Coronary artery (tissue), 2 donors: Measurements from ENCODE around the gene MTA3.

Experiments used
- DNase-seq: peaks from one replicate; pipeline ENCODE4 v3.0.0-alpha.2; 2017; ENCODE audit warnings: low spot score
- H3K27ac ChIP-seq, 2 donors: fragments of 200-600 bp; sonication (generic); one replicate each; pipeline ENCODE4 v1.5.1; 2016 to 2019
- H3K4me3 ChIP-seq: fragments of 200-600 bp; sonication (generic); 2 replicates; pipeline ENCODE4 v1.5.1; 2016; ENCODE audit warnings: mild to moderate bottlenecking, moderate library complexity
- CTCF ChIP-seq: fragments of 200-600 bp; sonication (generic); IDR thresholded peaks from one replicate; pipeline ENCODE4 v1.5.1; 2019; ENCODE audit warnings: antibody characterized with exemption

The MTA3 gene

GRCh38 chr2:42761554-42761953, 193.1 kb downstream of the MTA3 start:
- no peak for DNase-seq
- Histone ChIP-seq H3K27ac (no peak overlapping the region), H3K4me3 (no peak overlapping the region)
- no peak for TF ChIP-seq CTCF

- no peak for TF ChIP-seq CTCF
- DNase-seq, result no peak
- Histone ChIP-seq H3K27ac (no peak overlapping the region), H3K4me3 (no peak overlapping the region)
Measured at GRCh38 chr2:42762155-42762554, 193.7 kb downstream of the MTA3 start.

GRCh38 chr2:42762823-42763804, 194.7 kb downstream of the MTA3 start:
- no peak overlapping the region for H3K4me3 ChIP-seq
- DNase-seq, result no peak
- TF ChIP-seq CTCF, result no peak
- H3K27ac ChIP-seq, result no peak overlapping the region

- no peak within 1 kb of the TSS for H3K4me3 ChIP-seq
Measured at GRCh38 chr2:42764096-42764495, 195.7 kb downstream of the MTA3 start, which contains the start of gene OXER1. TSS of gene OXER1 (minus strand) at chr2:42764135. CDS start at chr2:42764062, 73 bp downstream.

GRCh38 chr2:42764901-42765300, 196.5 kb downstream of the MTA3 start:
- Histone ChIP-seq H3K27ac (no peak overlapping the region), H3K4me3 (no peak overlapping the region)
- DNase-seq, result no peak
- TF ChIP-seq CTCF, result no peak

More at GRCh38 chr2:42764096-42764495, 195.7 kb downstream of the MTA3 start, which contains the start of gene OXER1:
- DNase-seq, result no peak
- TF ChIP-seq CTCF, result no peak
- no peak within 1 kb of the TSS for H3K27ac ChIP-seq

GRCh38 chr2:42765686-42766085, 197.3 kb downstream of the MTA3 start:
- TF ChIP-seq CTCF, result no peak
- DNase-seq, result no peak
- Histone ChIP-seq H3K4me3 (no peak overlapping the region), H3K27ac (no peak overlapping the region)
